HL-60/S4 treated with phorbol 12-myristate 13-acetate at 8.2 ng/mL for 4 days and 3 days (cell line): ENCODE measurements around the gene MAP1B.

Experiments
- in situ Hi-C: fragments of 300-500 bp; cut with MboI; formaldehyde crosslinking; loops from 2 replicates; pipeline ENCODE4 v1.15.0; 2022; ENCODE audit warnings: low sequenced_read_pairs

MAP1B gene

GRCh38 chr5:72187388-72188075 lies 80.3 kb downstream of the MAP1B start:
- in situ Hi-C loops = no loop called here

GRCh38 chr5:72188166-72188565 lies 80.9 kb downstream of the MAP1B start:
- in situ Hi-C loops = no loop called here

GRCh38 chr5:72189146-72189545 lies 81.9 kb downstream of the MAP1B start:
- in situ Hi-C loops = no loop called here

- in situ Hi-C loops = no loop called here
These were observed 84.1 kb downstream of the MAP1B start for GRCh38 chr5:72191404-72191803.

- in situ Hi-C loops = no loop called here
These were observed 87.6 kb downstream of the MAP1B start for GRCh38 chr5:72194846-72195245.

GRCh38 chr5:72195581-72195980 lies 88.3 kb downstream of the MAP1B start:
- in situ Hi-C loops = no loop called here

GRCh38 chr5:72197393-72197792 lies 90.1 kb downstream of the MAP1B start:
- in situ Hi-C loops = no loop called here

GRCh38 chr5:72199681-72200080 lies 92.4 kb downstream of the MAP1B start:
- in situ Hi-C loops = no loop called here

GRCh38 chr5:72202331-72202825 lies 95.1 kb downstream of the MAP1B start:
- in situ Hi-C loops = no loop called here

GRCh38 chr5:72203251-72203845 lies 96.1 kb downstream of the MAP1B start:
- in situ Hi-C loops = no loop called here

GRCh38 chr5:72204946-72205345 lies 97.7 kb downstream of the MAP1B start:
- in situ Hi-C loops = no loop called here

- in situ Hi-C loops = no loop called here
These were observed 98.2 kb downstream of the MAP1B start for GRCh38 chr5:72205431-72206009.

GRCh38 chr5:72206160-72206559 lies 98.9 kb downstream of the MAP1B start:
- in situ Hi-C loops = no loop called here

- in situ Hi-C loops = no loop called here
These were observed 99.7 kb downstream of the MAP1B start for GRCh38 chr5:72206994-72207393.

- in situ Hi-C loops = no loop called here
These were observed 101.2 kb downstream of the MAP1B start for GRCh38 chr5:72208324-72208926.

- in situ Hi-C loops = no loop called here
These were observed 102.2 kb downstream of the MAP1B start for GRCh38 chr5:72209147-72210115.

GRCh38 chr5:72210888-72211678 lies 103.8 kb downstream of the MAP1B start:
- in situ Hi-C loops = no loop called here

GRCh38 chr5:72212171-72212570 lies 104.9 kb downstream of the MAP1B start:
- in situ Hi-C loops = no loop called here

- in situ Hi-C loops = no loop called here
These were observed 106.2 kb downstream of the MAP1B start for GRCh38 chr5:72213482-72213881.

- in situ Hi-C loops = no loop called here
These were observed 106.9 kb downstream of the MAP1B start for GRCh38 chr5:72214168-72214567.
